CD8-positive, alpha-beta memory T cell (primary cell): ENCODE measurements around the gene ARHGEF38. TPM values are rescaled to one million over a fixed set of nuclear protein-coding genes. Genes with fewer than 3 reads are reported as not detected.
A peak's percentile ranks its signal among the peaks of the same experiment; 100 is the strongest.

Source experiments
- CTCF ChIA-PET: fragments of 350-600 bp; sonication (Branson Sonifier 250); formaldehyde crosslinking; loops from one replicate; lab custom pipeline; 2021; ENCODE audit warnings: antibody characterized with exemption; lab: Charles Lee
- POLR2A ChIA-PET: fragments of 350-600 bp; sonication (Branson Sonifier 250); formaldehyde crosslinking; loops from one replicate; lab custom pipeline; 2021; ENCODE audit warnings: antibody characterized with exemption; lab: Charles Lee
- DNase-seq, 5 donors: peaks; one replicate each; pipeline versions ENCODE4 v3.0.0 to v3.0.0-alpha.2; 2020 to 2022; ENCODE audit warnings: mixed read lengths in 1 of 5
- H3K27ac ChIP-seq: one replicate; pipeline ENCODE4 v1.7.0; 2013; ENCODE audit warnings: low read depth, mild to moderate bottlenecking, low read length, moderate library complexity
- H3K27me3 ChIP-seq: 2 replicates; pipeline ENCODE4 v1.7.0; 2013; ENCODE audit warnings: low read length, mild to moderate bottlenecking; ENCODE audit not compliant: insufficient read depth, poor library complexity, severe bottlenecking
- H3K36me3 ChIP-seq: 2 replicates; pipeline ENCODE4 v1.7.0; 2013; ENCODE audit warnings: mild to moderate bottlenecking, low read length, moderate library complexity; ENCODE audit not compliant: insufficient read depth
- H3K4me1 ChIP-seq: 2 replicates; pipeline ENCODE4 v1.7.0; 2013; ENCODE audit warnings: mild to moderate bottlenecking, low read length, moderate library complexity; ENCODE audit not compliant: insufficient read depth
- H3K4me3 ChIP-seq: 2 replicates; pipeline ENCODE4 v1.7.0; 2013; ENCODE audit warnings: mild to moderate bottlenecking, low read length
- H3K9me3 ChIP-seq: 2 replicates; pipeline ENCODE4 v1.7.0; 2013; ENCODE audit warnings: mild to moderate bottlenecking, low read length
- H3K27ac Mint-ChIP-seq, 8 donors: one replicate each; pipeline ENCODE4 v1.8.0; 2020 to 2021; ENCODE audit warnings: mixed read lengths in 8 of 8, mild to moderate bottlenecking in 6 of 8, inconsistent platforms in 3 of 8, moderate library complexity in 3 of 8
- H3K27me3 Mint-ChIP-seq, 2 donors: one replicate each; pipeline ENCODE4 v1.8.0; 2020 to 2021; ENCODE audit warnings: mixed read lengths in 2 of 2, mild to moderate bottlenecking in 1 of 2, moderate library complexity in 1 of 2
- H3K36me3 Mint-ChIP-seq, 3 donors: one replicate each; pipeline ENCODE4 v1.8.0; 2020 to 2021; ENCODE audit warnings: mixed read lengths in 3 of 3, inconsistent platforms in 1 of 3, mild to moderate bottlenecking in 1 of 3
- H3K4me1 Mint-ChIP-seq, 3 donors: one replicate each; pipeline ENCODE4 v1.8.0; 2020 to 2021; ENCODE audit warnings: mixed read lengths in 3 of 3, inconsistent platforms in 1 of 3, mild to moderate bottlenecking in 1 of 3
- H3K4me3 Mint-ChIP-seq, 7 donors: one replicate each; pipeline ENCODE4 v1.8.0; 2020 to 2021; ENCODE audit warnings: mixed read lengths in 7 of 7, mild to moderate bottlenecking in 6 of 7, moderate library complexity in 4 of 7, inconsistent platforms in 2 of 7
- H3K9me3 Mint-ChIP-seq, 5 donors: one replicate each; pipeline ENCODE4 v1.8.0; 2020 to 2022; ENCODE audit warnings: mixed read lengths in 5 of 5, mild to moderate bottlenecking in 3 of 5, moderate library complexity in 2 of 5, inconsistent platforms in 1 of 5
- polyA plus RNA-seq: library from polyadenylated mRNA; unstranded; fragments of 300-500 nt; fragmentation: Illumina TruSeq; gene quantifications from one replicate; pipeline ENCODE4 v1.2.3, GENCODE V29; 2021
- total RNA-seq, 2 experiments: library from RNA; stranded (reverse); gene quantifications; one replicate each; pipeline ENCODE4 v1.2.3, GENCODE V29; 2021

Gene ARHGEF38
- total and polyA plus RNA-seq, 3 experiments from 2014 or later = not detected

- Mint-ChIP-seq H3K27ac (no peak overlapping the region), H3K4me1 (no peaks in the 10 kb centered on the region)
- CTCF ChIA-PET = no interaction called here
These were observed 41.9 kb downstream of the ARHGEF38 start for GRCh38 chr4:105594099-105595010.

GRCh38 chr4:105596684-105597083 is 44.3 kb downstream of the ARHGEF38 start:
- no peak overlapping the region for H3K27ac ChIP-seq
- H3K36me3 ChIP-seq = no peaks in the 10 kb centered on the region
- no peaks in the 10 kb centered on the region for H3K4me1 Mint-ChIP-seq
- no peaks in the 10 kb centered on the region for H3K9me3 Mint-ChIP-seq
- no peaks in the 10 kb centered on the region for H3K9me3 ChIP-seq
- peak overlapping the region in 1 of 8 donors; percentile 9 for H3K27ac Mint-ChIP-seq
- H3K4me1 ChIP-seq = no peaks in the 10 kb centered on the region
- no peak overlapping the region for H3K4me3 Mint-ChIP-seq
- ChIA-PET POLR2A (no interaction called here), CTCF (no interaction called here)
- peaks cover 9 to 36% of the 10 kb centered on the region in 2 donors for H3K27me3 Mint-ChIP-seq
- no peaks in the 10 kb centered on the region for H3K27me3 ChIP-seq
- no peak for DNase-seq
- H3K4me3 ChIP-seq = no peak overlapping the region
- H3K36me3 Mint-ChIP-seq = no peaks in the 10 kb centered on the region

More at GRCh38 chr4:105594099-105595010, 41.9 kb downstream of the ARHGEF38 start:
- H3K4me3 Mint-ChIP-seq = no peak overlapping the region
- peaks cover 14 to 40% of the 10 kb centered on the region in 2 donors for H3K27me3 Mint-ChIP-seq
- H3K27me3 ChIP-seq = no peaks in the 10 kb centered on the region
- no peak for DNase-seq
- H3K36me3 ChIP-seq = no peaks in the 10 kb centered on the region
- no peaks in the 10 kb centered on the region for H3K36me3 Mint-ChIP-seq
- H3K4me3 ChIP-seq = no peak overlapping the region
- POLR2A ChIA-PET = no interaction called here
- H3K9me3 ChIP-seq = no peaks in the 10 kb centered on the region
- H3K27ac ChIP-seq = no peak overlapping the region
- no peaks in the 10 kb centered on the region for H3K9me3 Mint-ChIP-seq
- no peaks in the 10 kb centered on the region for H3K4me1 ChIP-seq

- no peak overlapping the region for H3K4me3 ChIP-seq
- no peak overlapping the region for H3K27ac ChIP-seq
- Mint-ChIP-seq H3K27me3 (peaks cover 1 to 23% of the 10 kb centered on the region in 2 donors), H3K36me3 (no peaks in the 10 kb centered on the region), H3K4me3 (no peak overlapping the region), H3K27ac (no peak overlapping the region), H3K9me3 (no peaks in the 10 kb centered on the region), H3K4me1 (no peaks in the 10 kb centered on the region)
- no peaks in the 10 kb centered on the region for H3K9me3 ChIP-seq
- ChIA-PET POLR2A (no interaction called here), CTCF (no interaction called here)
- H3K27me3 ChIP-seq = no peaks in the 10 kb centered on the region
- H3K36me3 ChIP-seq = no peaks in the 10 kb centered on the region
- H3K4me1 ChIP-seq = no peaks in the 10 kb centered on the region
- DNase-seq = no peak
These were observed 45.6 kb downstream of the ARHGEF38 start for GRCh38 chr4:105598052-105598451.

- ChIA-PET CTCF (interaction anchor here (1.4 kb wide), 1 partner anchor 10 kb away, joined by 3 read pairs; no protein-coding TSS in a partner anchor), POLR2A (no interaction called here)
- H3K27ac Mint-ChIP-seq = no peak overlapping the region
- Histone ChIP-seq H3K9me3 (no peaks in the 10 kb centered on the region), H3K27ac (no peak overlapping the region), H3K4me1 (no peaks in the 10 kb centered on the region), H3K36me3 (no peaks in the 10 kb centered on the region), H3K27me3 (no peaks in the 10 kb centered on the region), H3K4me3 (no peak overlapping the region)
- H3K4me1 Mint-ChIP-seq = no peaks in the 10 kb centered on the region
- H3K9me3 Mint-ChIP-seq = no peaks in the 10 kb centered on the region
- H3K36me3 Mint-ChIP-seq = no peaks in the 10 kb centered on the region
- peaks cover 3 to 25% of the 10 kb centered on the region in 2 donors for H3K27me3 Mint-ChIP-seq
- no peak overlapping the region for H3K4me3 Mint-ChIP-seq
- DNase-seq = no peak
These were observed 46.4 kb downstream of the ARHGEF38 start for GRCh38 chr4:105598787-105599186.

GRCh38 chr4:105599482-105599881 is 47.1 kb downstream of the ARHGEF38 start:
- ChIA-PET POLR2A (no interaction called here), CTCF (interaction anchor here (1.4 kb wide), 1 partner anchor 9 kb away, joined by 3 read pairs; no protein-coding TSS in a partner anchor)
- H3K4me3 Mint-ChIP-seq = no peak overlapping the region
- no peaks in the 10 kb centered on the region for H3K4me1 ChIP-seq
- H3K4me1 Mint-ChIP-seq = no peaks in the 10 kb centered on the region
- H3K9me3 Mint-ChIP-seq = no peaks in the 10 kb centered on the region
- no peak for DNase-seq
- H3K27me3 Mint-ChIP-seq = peaks cover 3 to 21% of the 10 kb centered on the region in 2 donors
- H3K9me3 ChIP-seq = no peaks in the 10 kb centered on the region
- H3K27ac ChIP-seq = no peak overlapping the region
- H3K4me3 ChIP-seq = no peak overlapping the region
- H3K27ac Mint-ChIP-seq = no peak overlapping the region
- no peaks in the 10 kb centered on the region for H3K36me3 ChIP-seq
- H3K27me3 ChIP-seq = no peaks in the 10 kb centered on the region
- H3K36me3 Mint-ChIP-seq = no peaks in the 10 kb centered on the region

- H3K9me3 ChIP-seq = no peaks in the 10 kb centered on the region
- DNase-seq = no peak
- no peaks in the 10 kb centered on the region for H3K27me3 ChIP-seq
- H3K27ac Mint-ChIP-seq = no peak overlapping the region
- POLR2A ChIA-PET = no interaction called here
- no peaks in the 10 kb centered on the region for H3K4me1 Mint-ChIP-seq
- no peaks in the 10 kb centered on the region for H3K36me3 ChIP-seq
- H3K27ac ChIP-seq = no peak overlapping the region
- no peak overlapping the region for H3K4me3 Mint-ChIP-seq
- no peaks in the 10 kb centered on the region for H3K4me1 ChIP-seq
- H3K36me3 Mint-ChIP-seq = no peaks in the 10 kb centered on the region
- CTCF ChIA-PET = interaction anchor here (1.4 kb wide), 1 partner anchor 9 kb away, joined by 3 read pairs; no protein-coding TSS in a partner anchor
- H3K27me3 Mint-ChIP-seq = peaks cover 3 to 18% of the 10 kb centered on the region in 2 donors
- no peak overlapping the region for H3K4me3 ChIP-seq
- no peaks in the 10 kb centered on the region for H3K9me3 Mint-ChIP-seq
These were observed 47.7 kb downstream of the ARHGEF38 start for GRCh38 chr4:105599932-105600655.

GRCh38 chr4:105600951-105601350 is 48.5 kb downstream of the ARHGEF38 start:
- no peak overlapping the region for H3K27ac Mint-ChIP-seq
- H3K36me3 Mint-ChIP-seq = no peaks in the 10 kb centered on the region
- CTCF ChIA-PET = no interaction called here

GRCh38 chr4:105601406-105601805 is 49.0 kb downstream of the ARHGEF38 start:
- H3K4me1 ChIP-seq = no peaks in the 10 kb centered on the region
- H3K27ac ChIP-seq = no peak overlapping the region
- Mint-ChIP-seq H3K4me1 (no peaks in the 10 kb centered on the region), H3K36me3 (no peaks in the 10 kb centered on the region), H3K27ac (no peak overlapping the region), H3K4me3 (no peak overlapping the region), H3K9me3 (peaks cover 0 to 1% (median 0%) of the 10 kb centered on the region in 5 donors), H3K27me3 (peaks cover 3 to 15% of the 10 kb centered on the region in 2 donors)
- ChIA-PET POLR2A (no interaction called here), CTCF (no interaction called here)
- H3K9me3 ChIP-seq = no peaks in the 10 kb centered on the region
- H3K4me3 ChIP-seq = no peak overlapping the region
- H3K36me3 ChIP-seq = no peaks in the 10 kb centered on the region
- no peaks in the 10 kb centered on the region for H3K27me3 ChIP-seq
- DNase-seq = no peak

More at GRCh38 chr4:105600951-105601350, 48.5 kb downstream of the ARHGEF38 start:
- Histone ChIP-seq H3K4me3 (no peak overlapping the region), H3K27me3 (no peaks in the 10 kb centered on the region), H3K27ac (no peak overlapping the region), H3K4me1 (no peaks in the 10 kb centered on the region), H3K9me3 (no peaks in the 10 kb centered on the region), H3K36me3 (no peaks in the 10 kb centered on the region)
- Mint-ChIP-seq H3K9me3 (peaks cover 0 to 1% (median 0%) of the 10 kb centered on the region in 5 donors), H3K27me3 (peaks cover 3 to 17% of the 10 kb centered on the region in 2 donors), H3K4me1 (no peaks in the 10 kb centered on the region), H3K4me3 (no peak overlapping the region)
- DNase-seq = no peak
- POLR2A ChIA-PET = no interaction called here
